Suprapubic skin (tissue), 4 donors: ENCODE data around the gene HIVEP2. TPM values are rescaled to one million over a fixed set of nuclear protein-coding genes. Genes with fewer than 3 reads are reported as not detected.

Experiments used
- DNase-seq, 2 donors: peaks; one replicate each; pipeline ENCODE4 v3.0.0-alpha.2; 2019; ENCODE audit warnings: low spot score in 2 of 2
- H3K27ac ChIP-seq: fragments of 200-600 bp; sonication (generic); one replicate; pipeline ENCODE4 v1.5.1; 2019
- H3K27me3 ChIP-seq: fragments of 200-600 bp; sonication (generic); one replicate; pipeline ENCODE4 v1.5.1; 2019
- H3K36me3 ChIP-seq: fragments of 200-600 bp; sonication (generic); one replicate; pipeline ENCODE4 v1.5.1; 2019
- H3K4me1 ChIP-seq: fragments of 200-600 bp; sonication (generic); one replicate; pipeline ENCODE4 v1.5.1; 2019
- H3K4me3 ChIP-seq: fragments of 200-600 bp; sonication (generic); one replicate; pipeline ENCODE4 v1.5.1; 2019; ENCODE audit warnings: mild to moderate bottlenecking
- H3K9me3 ChIP-seq: fragments of 200-600 bp; sonication (generic); one replicate; pipeline ENCODE4 v1.5.1; 2019
- CTCF ChIP-seq, 2 donors: fragments of 200-600 bp in 1 of 2; fragments of 450-650 bp in 1 of 2; sonication (generic) in 1 of 2; IDR thresholded peaks; one replicate each; pipeline ENCODE4 v1.5.1; 2016 to 2019; ENCODE audit warnings: antibody characterized with exemption in 2 of 2, mild to moderate bottlenecking in 1 of 2, moderate library complexity in 1 of 2
- EP300 ChIP-seq: sonication (generic); formaldehyde crosslinking; IDR thresholded peaks from one replicate; pipeline ENCODE4 v1.6.1; 2017; ENCODE audit warnings: antibody characterized with exemption
- POLR2A ChIP-seq, 2 donors: fragments of 450-650 bp; IDR thresholded peaks; one replicate each; pipeline ENCODE4 v1.6.1; 2017; ENCODE audit warnings: antibody characterized with exemption in 2 of 2, mild to moderate bottlenecking in 2 of 2, moderate library complexity in 2 of 2
- POLR2AphosphoS5 ChIP-seq, 3 donors: sonication (generic); formaldehyde crosslinking; IDR thresholded peaks; one replicate each; pipeline ENCODE4 v1.6.1; 2017; ENCODE audit warnings: antibody characterized with exemption in 3 of 3
- whole genome bisulfite sequencing: methylation state at CpG from one replicate; pipeline ENCODE4 v1.1.5; 2018; 5-methylcytosine and 5-hydroxymethylcytosine counted together
- total RNA-seq, 4 donors: library from RNA; depleted of rRNA; stranded (reverse); fragments of >200 nt; gene quantifications; one replicate each; pipeline ENCODE4 v1.1.0, GENCODE V29; 2016

The HIVEP2 gene
- total RNA-seq, 4 donors from 2014 or later = 23.6 to 31.3 (median 25.6) TPM

- no peak for TF ChIP-seq POLR2A (IDR thresholded peaks at IDR 0.05)
- TF ChIP-seq POLR2AphosphoS5 (IDR thresholded peaks at IDR 0.05) = no peak
- TF ChIP-seq CTCF (IDR thresholded peaks at IDR 0.05) = no peak
- no peak for TF ChIP-seq EP300
- Histone ChIP-seq H3K27me3 (no peaks in the 10 kb centered on the region), H3K4me1 (peaks cover 16% of the 10 kb centered on the region), H3K4me3 (no peak overlapping the region), H3K36me3 (no peaks in the 10 kb centered on the region), H3K27ac (no peak overlapping the region), H3K9me3 (no peaks in the 10 kb centered on the region)
- DNase-seq = no peak
Observed at GRCh38 chr6:142934106-142934505, 10.9 kb downstream of the HIVEP2 start.

- H3K9me3 ChIP-seq = no peaks in the 10 kb centered on the region
- no peaks in the 10 kb centered on the region for H3K27me3 ChIP-seq
- no peak overlapping the region for H3K27ac ChIP-seq
- DNase-seq = no peak
- H3K36me3 ChIP-seq = no peaks in the 10 kb centered on the region
- peaks cover 14% of the 10 kb centered on the region for H3K4me1 ChIP-seq
- no peak overlapping the region for H3K4me3 ChIP-seq
- no peak for TF ChIP-seq POLR2AphosphoS5 (IDR thresholded peaks at IDR 0.05)
- TF ChIP-seq POLR2A (IDR thresholded peaks at IDR 0.05) = no peak
- TF ChIP-seq EP300 = no peak
- no peak for TF ChIP-seq CTCF (IDR thresholded peaks at IDR 0.05)
Observed at GRCh38 chr6:142933701-142934100, 11.3 kb downstream of the HIVEP2 start.

- no peak overlapping the region for H3K4me3 ChIP-seq
- no peaks in the 10 kb centered on the region for H3K36me3 ChIP-seq
- H3K27me3 ChIP-seq = no peaks in the 10 kb centered on the region
- no peaks in the 10 kb centered on the region for H3K9me3 ChIP-seq
- peaks cover 13% of the 10 kb centered on the region for H3K4me1 ChIP-seq
- DNase-seq = no peak
- TF ChIP-seq CTCF (IDR thresholded peaks at IDR 0.05) (no peak), EP300 (no peak), POLR2A (IDR thresholded peaks at IDR 0.05) (no peak), POLR2AphosphoS5 (IDR thresholded peaks at IDR 0.05) (no peak)
- H3K27ac ChIP-seq = no peak overlapping the region
- WGBS = 73% methylated on average over 2 of the region's 2 CpGs
Observed at GRCh38 chr6:142932889-142933288, 12.1 kb downstream of the HIVEP2 start.

GRCh38 chr6:142929751-142930358 is 15.1 kb downstream of the HIVEP2 start:
- Histone ChIP-seq H3K36me3 (no peaks in the 10 kb centered on the region), H3K4me1 (peaks cover 19% of the 10 kb centered on the region), H3K9me3 (no peaks in the 10 kb centered on the region), H3K4me3 (no peak overlapping the region), H3K27me3 (no peaks in the 10 kb centered on the region), H3K27ac (no peak overlapping the region)
- DNase-seq = no peak
- no peak for TF ChIP-seq POLR2AphosphoS5 (IDR thresholded peaks at IDR 0.05)
- WGBS = 90% methylated on average over 1 of the region's 1 CpG

- Histone ChIP-seq H3K27ac (no peak overlapping the region), H3K36me3 (no peaks in the 10 kb centered on the region), H3K9me3 (no peaks in the 10 kb centered on the region), H3K4me3 (no peak overlapping the region), H3K27me3 (no peaks in the 10 kb centered on the region), H3K4me1 (peaks cover 19% of the 10 kb centered on the region)
- no peak for TF ChIP-seq POLR2AphosphoS5 (IDR thresholded peaks at IDR 0.05)
- TF ChIP-seq EP300 = no peak
- no peak for TF ChIP-seq CTCF (IDR thresholded peaks at IDR 0.05)
- TF ChIP-seq POLR2A (IDR thresholded peaks at IDR 0.05) = no peak
- no peak for DNase-seq
- WGBS = 82% methylated on average over 5 of the region's 5 CpGs
Observed at GRCh38 chr6:142927904-142928303, 17.1 kb downstream of the HIVEP2 start.

GRCh38 chr6:142927271-142927580 is 17.8 kb downstream of the HIVEP2 start:
- Histone ChIP-seq H3K9me3 (no peaks in the 10 kb centered on the region), H3K36me3 (no peaks in the 10 kb centered on the region), H3K4me3 (peak overlapping the region; percentile 57), H3K4me1 (peaks cover 16% of the 10 kb centered on the region), H3K27me3 (no peaks in the 10 kb centered on the region), H3K27ac (peak overlapping the region; percentile 75)
- 1% methylated on average over 7 of the region's 7 CpGs for WGBS
- DNase-seq = no peak
- no peak for TF ChIP-seq POLR2A (IDR thresholded peaks at IDR 0.05)
- TF ChIP-seq EP300 = no peak
- TF ChIP-seq CTCF (IDR thresholded peaks at IDR 0.05) = no peak
- no peak for TF ChIP-seq POLR2AphosphoS5 (IDR thresholded peaks at IDR 0.05)
